Pulmonary artery endothelial cell (primary cell): ENCODE measurements around the gene TP53TG3E. TPM values are rescaled to one million over a fixed set of nuclear protein-coding genes. Genes with fewer than 3 reads are reported as not detected.
"Not testable (repeated sequence)": the region's sequence is repeated elsewhere in the genome, so short reads cannot be mapped to it uniquely, and the experiment has no call there.

Experiments
- DNase-seq: peaks from one replicate; pipeline ENCODE4 v3.0.0-alpha.2; 2011; ENCODE audit warnings: low read depth, low spot score
- total RNA-seq: library from RNA; depleted of rRNA; stranded (reverse); fragments of >200 nt; gene quantifications from 2 replicates; pipeline ENCODE4 v1.2.3, GENCODE V29; 2014

The TP53TG3E gene
- total RNA-seq = not detected in 2 replicates

GRCh38 chr16:33304006-33304405 is at the start of gene TP53TG3E:
TSS of gene TP53TG3E (plus strand) at chr16:33304306. CDS start at chr16:33304374, 68 bp downstream.
- DNase-seq = not testable (repeated sequence)

GRCh38 chr16:33336226-33337012 is 32.3 kb downstream of the TP53TG3E start:
- not testable (repeated sequence) for DNase-seq

GRCh38 chr16:33337627-33338542 is 33.8 kb downstream of the TP53TG3E start:
- DNase-seq = not testable (repeated sequence)

GRCh38 chr16:33338543-33338951 is 34.4 kb downstream of the TP53TG3E start:
- DNase-seq = not testable (repeated sequence)

- not testable (repeated sequence) for DNase-seq
Observed at GRCh38 chr16:33339093-33340061, 35.3 kb downstream of the TP53TG3E start.

Other genes starting within 250 kb of the TP53TG3E start
- gene TP53TG3C, start 110.1 kb upstream of the TP53TG3E start, total RNA-seq = not detected in 2 replicates
- gene TP53TG3B, start 56.5 kb downstream of the TP53TG3E start, total RNA-seq = not detected in 2 replicates
- gene TP53TG3F, start 155.3 kb downstream of the TP53TG3E start, total RNA-seq = not detected in 2 replicates